ENCODE measurements around the gene DNAJC30. TPM values are rescaled to one million over a fixed set of nuclear protein-coding genes. Genes with fewer than 3 reads are reported as not detected.

DNAJC30 gene
- total RNA-seq, 2 experiments from 2014 or later = 5.9 to 13.7 TPM

DNA sequence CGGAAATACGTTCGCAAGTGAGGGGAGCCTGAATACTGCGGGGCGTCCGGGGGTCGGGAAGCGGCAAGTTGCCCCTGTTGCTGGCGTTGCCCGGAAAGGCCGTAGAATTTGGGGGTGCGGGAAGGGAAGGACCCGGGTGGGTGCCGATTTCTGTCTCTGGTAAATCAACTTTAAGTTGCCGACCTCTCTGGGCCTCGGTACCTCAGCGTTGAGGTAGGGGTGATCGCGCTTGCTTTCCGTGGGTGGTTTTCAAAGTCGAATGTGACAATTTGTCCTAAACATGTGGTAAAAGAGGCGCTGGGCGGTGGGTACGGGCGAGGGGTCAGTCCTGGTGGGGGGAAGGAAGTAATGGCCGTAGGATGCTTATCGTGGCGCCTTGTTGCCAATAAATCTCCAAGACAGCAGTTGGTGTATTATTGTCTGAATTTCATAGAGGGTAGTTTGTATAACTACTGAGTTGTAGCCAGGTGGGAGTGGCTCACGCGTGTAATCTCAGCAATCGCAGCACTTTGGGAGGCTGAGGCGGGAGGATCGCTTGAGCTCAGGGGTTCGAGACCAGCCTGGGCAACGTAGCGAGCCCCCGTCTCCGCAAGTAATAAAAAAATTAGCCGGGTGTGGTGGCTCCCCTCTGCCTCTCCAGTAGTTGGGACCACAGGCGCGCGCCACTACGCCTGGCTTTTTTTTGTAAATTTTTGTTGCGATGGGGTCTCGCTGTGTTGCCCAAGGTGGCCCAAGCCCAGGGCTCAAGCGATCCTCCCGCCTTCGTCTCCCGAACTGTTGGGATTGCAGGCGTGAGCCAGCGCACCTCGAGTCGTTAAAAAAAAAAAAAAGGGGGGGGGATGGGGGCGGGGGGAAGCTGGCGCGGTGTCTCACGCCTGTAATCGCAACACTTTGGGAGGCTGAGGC, 788 bp upstream of the DNAJC30 start:
- DNase-seq (ENCODE audit: low spot score) = no peak
- intact Hi-C loops (cut with micrococcal nuclease; ENCODE audit: unreplicated experiment) = loop anchor here (1.0 to 2.0 kb wide), 3 partner anchors 16 to 157 kb away; no protein-coding TSS in a partner anchor
- TSS peak; percentile 81 for BruUV-seq (replicated peaks)
- peaks cover 65% of the 10 kb centered on the region for H3K79me2 ChIP-seq (ENCODE audit: insufficient read depth, low read depth, low read length)
- no peaks in the 10 kb centered on the region for H3K9me3 ChIP-seq (ENCODE audit: low read length)
- TF ChIP-seq CTCF (conservative IDR thresholded peaks at IDR 0.05; ENCODE audit: low read length) = no peak
- TF ChIP-seq EZH2phosphoT487 (IDR thresholded peaks at IDR 0.05; ENCODE audit: borderline replicate concordance, low read depth, low read length) = no peak
- H4K20me1 ChIP-seq (ENCODE audit: insufficient read depth, low read length) = 0 out of 2 replicates have a peak, but pooled peaks cover 8% of the 10 kb centered on the region
- no peaks in the 10 kb centered on the region for H3K9me2 ChIP-seq (ENCODE audit: insufficient read depth, low read length)
- H3K4me1 ChIP-seq (ENCODE audit: insufficient read depth, low read length, poor library complexity, severe bottlenecking) = peaks cover 32% of the 10 kb centered on the region
- peak overlapping the region; percentile 82 for H2AFZ ChIP-seq (ENCODE audit: low read length)
- peaks cover 44% of the 10 kb centered on the region for H3K36me3 ChIP-seq (ENCODE audit: insufficient read depth, low read length)
- POLR2A ChIA-PET = interaction anchor here (0.7 to 1.4 kb wide), 3 partner anchors 14 to 29 kb away, joined by 3 read pairs; no protein-coding TSS in a partner anchor
- H3K27ac ChIP-seq (ENCODE audit: low read depth, low read length, poor library complexity, severe bottlenecking) = peak overlapping the region; percentile 39
- H3K4me3 ChIP-seq (ENCODE audit: low read depth, low read length, poor library complexity, severe bottlenecking) = peak overlapping the region; percentile 85
- CTCF ChIA-PET (ENCODE audit: unreplicated experiment) = no interaction called here
- peak overlapping the region; percentile 90 for H3K4me2 ChIP-seq (ENCODE audit: low read length)

- Histone ChIP-seq H2AFZ (ENCODE audit: low read length) (peak overlapping the region; percentile 73; the same call in 1 of the 2 replicates), H3K9me2 (ENCODE audit: insufficient read depth, low read length) (no peaks in the 10 kb centered on the region), H3K79me2 (ENCODE audit: insufficient read depth, low read depth, low read length) (peaks cover 65% of the 10 kb centered on the region), H3K9me3 (ENCODE audit: low read length) (no peaks in the 10 kb centered on the region), H3K27ac (ENCODE audit: low read depth, low read length, poor library complexity, severe bottlenecking) (peak overlapping the region; percentile 35), H4K20me1 (ENCODE audit: insufficient read depth, low read length) (0 out of 2 replicates have a peak, but pooled peaks cover 8% of the 10 kb centered on the region), H3K4me3 (ENCODE audit: low read depth, low read length, poor library complexity, severe bottlenecking) (peak overlapping the region; percentile 85), H3K4me2 (ENCODE audit: low read length) (peak overlapping the region; percentile 85), H3K4me1 (ENCODE audit: insufficient read depth, low read length, poor library complexity, severe bottlenecking) (peaks cover 32% of the 10 kb centered on the region), H3K36me3 (ENCODE audit: insufficient read depth, low read length) (peaks cover 41% of the 10 kb centered on the region)
- no peak for DNase-seq (ENCODE audit: low spot score)
- BruUV-seq (replicated peaks) = no TSS peak
- ChIA-PET POLR2A (no interaction called here), CTCF (ENCODE audit: unreplicated experiment) (no interaction called here)
- TF ChIP-seq CTCF (conservative IDR thresholded peaks at IDR 0.05; ENCODE audit: low read length) (no peak), EZH2phosphoT487 (IDR thresholded peaks at IDR 0.05; ENCODE audit: borderline replicate concordance, low read depth, low read length) (no peak)
- intact Hi-C loops (cut with micrococcal nuclease; ENCODE audit: unreplicated experiment) = loop anchor here (1.0 to 2.0 kb wide), 3 partner anchors 14 to 156 kb away; no protein-coding TSS in a partner anchor
Observed at GRCh38 chr7:73682745-73683055, 553 bp downstream of the DNAJC30 start.

- Histone ChIP-seq H4K20me1 (ENCODE audit: insufficient read depth, low read length) (0 out of 2 replicates have a peak, but pooled peaks cover 8% of the 10 kb centered on the region), H2AFZ (ENCODE audit: low read length) (no peak overlapping the region), H3K9me2 (ENCODE audit: insufficient read depth, low read length) (no peaks in the 10 kb centered on the region), H3K36me3 (ENCODE audit: insufficient read depth, low read length) (peaks cover 25% of the 10 kb centered on the region), H3K4me2 (ENCODE audit: low read length) (peak overlapping the region; percentile 85), H3K4me3 (ENCODE audit: low read depth, low read length, poor library complexity, severe bottlenecking) (peak overlapping the region; percentile 85), H3K27ac (ENCODE audit: low read depth, low read length, poor library complexity, severe bottlenecking) (no peak overlapping the region), H3K79me2 (ENCODE audit: insufficient read depth, low read depth, low read length) (peaks cover 57% of the 10 kb centered on the region), H3K4me1 (ENCODE audit: insufficient read depth, low read length, poor library complexity, severe bottlenecking) (peaks cover 32% of the 10 kb centered on the region), H3K9me3 (ENCODE audit: low read length) (no peaks in the 10 kb centered on the region)
- intact Hi-C loops (cut with micrococcal nuclease; ENCODE audit: unreplicated experiment) = no loop called here
- POLR2A ChIA-PET = no interaction called here
- no peak for DNase-seq (ENCODE audit: low spot score)
- TF ChIP-seq CTCF (conservative IDR thresholded peaks at IDR 0.05; ENCODE audit: low read length) (no peak), EZH2phosphoT487 (IDR thresholded peaks at IDR 0.05; ENCODE audit: borderline replicate concordance, low read depth, low read length) (no peak)
- CTCF ChIA-PET (ENCODE audit: unreplicated experiment) = no interaction called here
- no TSS peak for BruUV-seq (replicated peaks)
Observed at GRCh38 chr7:73681031-73681430, 2.2 kb downstream of the DNAJC30 start.
